AG09309 (cell line): ENCODE measurements around the gene FBXL19.

Experiments used
- DNase-seq: peaks from one replicate; pipeline ENCODE4 v3.0.0-alpha.2; 2010; ENCODE audit warnings: low read depth
- H3K4me3 ChIP-seq: 2 replicates; pipeline ENCODE4 v1.5.1; 2011; ENCODE audit warnings: mild to moderate bottlenecking, low read depth, low read length, moderate library complexity; ENCODE audit not compliant: control insufficient read depth
- TF ChIP-seq, protein P1 (sequence below): IDR thresholded peaks from 2 replicates; pipeline ENCODE4 v1.5.1; 2011; ENCODE audit warnings: mild to moderate bottlenecking, low read depth, low read length, inconsistent platforms; ENCODE audit not compliant: insufficient read depth, control insufficient read depth; ENCODE audit errors: missing control alignments

The FBXL19 gene

DNA sequence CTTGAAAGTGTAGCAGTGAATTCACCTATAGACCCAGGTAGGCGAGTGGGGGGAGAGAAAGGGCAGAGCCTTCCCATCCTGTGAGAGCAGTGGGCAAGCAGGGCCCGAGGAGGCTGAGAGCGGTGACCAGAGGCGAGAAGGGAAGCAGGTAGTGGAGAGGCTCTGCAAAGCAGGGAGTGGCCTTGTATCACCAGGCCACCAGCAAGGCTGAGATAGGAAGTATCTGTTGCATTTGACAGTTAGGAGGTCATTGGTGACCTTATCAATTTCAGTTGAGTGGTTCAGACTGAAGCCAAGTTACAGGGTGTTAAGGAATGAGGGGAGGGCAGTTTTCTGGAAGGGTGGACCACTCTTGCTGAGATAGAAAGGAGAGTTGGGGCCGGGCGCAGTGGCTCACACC, 51.0 kb downstream of the FBXL19 start:
- no peak for DNase-seq
- TF ChIP-seq, protein P1, sequence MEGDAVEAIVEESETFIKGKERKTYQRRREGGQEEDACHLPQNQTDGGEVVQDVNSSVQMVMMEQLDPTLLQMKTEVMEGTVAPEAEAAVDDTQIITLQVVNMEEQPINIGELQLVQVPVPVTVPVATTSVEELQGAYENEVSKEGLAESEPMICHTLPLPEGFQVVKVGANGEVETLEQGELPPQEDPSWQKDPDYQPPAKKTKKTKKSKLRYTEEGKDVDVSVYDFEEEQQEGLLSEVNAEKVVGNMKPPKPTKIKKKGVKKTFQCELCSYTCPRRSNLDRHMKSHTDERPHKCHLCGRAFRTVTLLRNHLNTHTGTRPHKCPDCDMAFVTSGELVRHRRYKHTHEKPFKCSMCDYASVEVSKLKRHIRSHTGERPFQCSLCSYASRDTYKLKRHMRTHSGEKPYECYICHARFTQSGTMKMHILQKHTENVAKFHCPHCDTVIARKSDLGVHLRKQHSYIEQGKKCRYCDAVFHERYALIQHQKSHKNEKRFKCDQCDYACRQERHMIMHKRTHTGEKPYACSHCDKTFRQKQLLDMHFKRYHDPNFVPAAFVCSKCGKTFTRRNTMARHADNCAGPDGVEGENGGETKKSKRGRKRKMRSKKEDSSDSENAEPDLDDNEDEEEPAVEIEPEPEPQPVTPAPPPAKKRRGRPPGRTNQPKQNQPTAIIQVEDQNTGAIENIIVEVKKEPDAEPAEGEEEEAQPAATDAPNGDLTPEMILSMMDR, result no peak
- no peak overlapping the region for H3K4me3 ChIP-seq

DNA sequence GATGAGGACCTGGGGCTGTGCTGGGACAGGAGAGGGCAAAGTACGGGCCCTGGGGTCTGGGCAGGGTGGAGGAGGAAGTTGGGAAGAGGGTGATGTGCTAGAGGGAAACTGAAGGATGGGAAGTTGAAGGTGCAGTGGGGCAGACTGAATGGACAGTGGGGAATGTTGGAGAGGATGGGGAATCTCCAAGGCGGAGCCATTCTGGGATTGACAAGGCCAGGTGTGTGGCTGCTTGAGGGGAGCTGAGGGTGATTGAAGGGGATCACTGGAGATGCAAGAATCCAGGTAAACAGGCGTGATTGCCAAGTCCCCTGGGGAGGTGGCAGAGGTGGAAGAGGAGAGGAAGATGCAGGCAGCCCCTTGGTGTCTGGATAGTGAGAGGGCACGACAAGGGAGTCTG, 53.1 kb downstream of the FBXL19 start:
- no peak overlapping the region for H3K4me3 ChIP-seq
- no peak for DNase-seq
- TF ChIP-seq, protein P1, result no peak

DNA sequence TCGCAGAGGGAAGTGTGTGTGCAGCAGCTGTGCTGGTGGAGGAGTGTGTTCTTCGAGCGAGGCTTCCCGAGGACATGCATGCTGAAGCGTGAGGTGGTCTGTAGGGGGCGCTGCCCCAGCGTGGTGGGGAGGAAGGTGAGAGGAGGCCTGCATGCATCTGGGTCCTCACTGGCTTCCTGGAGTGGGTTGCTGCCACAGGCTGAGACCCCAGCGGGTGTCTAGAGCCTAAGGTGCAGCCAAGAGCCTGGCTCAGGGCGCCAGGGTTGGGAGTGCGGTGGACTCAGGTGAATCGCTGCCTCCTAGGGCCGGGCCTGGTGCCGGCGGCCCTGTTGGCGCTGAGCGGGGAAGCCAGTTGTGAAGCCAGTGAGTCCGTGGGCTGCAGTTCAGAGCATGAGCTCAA, 54.1 kb downstream of the FBXL19 start:
- TF ChIP-seq, protein P1, result peak; percentile 46
- DNase-seq, result no peak
- no peak overlapping the region for H3K4me3 ChIP-seq

DNA sequence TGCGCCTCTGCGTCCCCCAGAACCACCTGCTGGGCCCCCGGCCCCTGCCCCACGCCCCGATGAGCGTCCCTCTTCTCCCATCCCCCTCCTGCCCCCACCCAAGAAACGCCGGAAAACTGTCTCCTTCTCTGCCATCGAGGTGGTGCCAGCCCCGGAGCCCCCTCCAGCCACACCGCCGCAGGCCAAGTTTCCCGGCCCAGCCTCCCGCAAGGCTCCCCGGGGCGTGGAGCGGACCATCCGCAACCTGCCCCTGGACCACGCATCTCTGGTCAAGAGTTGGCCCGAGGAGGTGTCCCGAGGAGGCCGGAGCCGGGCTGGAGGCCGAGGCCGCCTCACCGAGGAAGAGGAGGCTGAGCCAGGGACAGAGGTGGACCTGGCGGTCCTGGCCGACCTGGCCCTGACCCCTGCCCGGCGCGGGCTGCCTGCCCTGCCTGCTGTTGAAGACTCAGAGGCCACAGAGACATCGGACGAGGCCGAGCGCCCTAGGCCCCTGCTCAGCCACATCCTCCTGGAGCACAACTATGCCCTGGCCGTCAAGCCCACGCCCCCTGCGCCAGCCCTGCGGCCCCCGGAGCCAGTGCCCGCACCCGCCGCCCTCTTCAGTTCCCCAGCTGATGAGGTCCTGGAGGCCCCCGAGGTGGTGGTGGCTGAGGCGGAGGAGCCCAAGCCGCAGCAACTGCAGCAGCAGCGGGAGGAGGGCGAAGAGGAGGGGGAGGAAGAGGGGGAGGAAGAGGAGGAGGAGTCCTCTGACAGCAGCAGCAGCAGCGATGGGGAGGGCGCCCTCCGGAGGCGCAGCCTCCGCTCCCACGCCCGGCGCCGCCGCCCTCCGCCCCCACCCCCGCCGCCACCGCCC, 56.0 kb downstream of the FBXL19 start:
- no peak overlapping the region for H3K4me3 ChIP-seq
- TF ChIP-seq, protein P1, result no peak
- DNase-seq, result no peak

DNA sequence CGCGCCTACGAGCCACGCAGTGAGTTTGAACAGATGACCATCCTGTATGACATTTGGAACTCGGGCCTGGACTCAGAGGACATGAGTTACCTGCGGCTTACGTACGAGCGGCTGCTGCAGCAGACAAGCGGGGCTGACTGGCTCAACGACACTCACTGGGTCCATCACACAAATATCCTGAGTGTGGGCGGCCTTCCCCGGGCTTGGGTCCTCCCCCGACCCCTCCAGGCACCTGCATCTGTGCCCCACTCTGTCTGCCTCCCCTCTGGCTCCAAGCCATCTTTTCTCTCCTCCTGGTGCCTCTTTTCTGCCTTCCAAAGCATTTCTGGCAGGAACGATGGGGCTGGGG, 56.6 kb downstream of the FBXL19 start:
- DNase-seq, result no peak
- no peak overlapping the region for H3K4me3 ChIP-seq
- TF ChIP-seq, protein P1, result no peak

DNA sequence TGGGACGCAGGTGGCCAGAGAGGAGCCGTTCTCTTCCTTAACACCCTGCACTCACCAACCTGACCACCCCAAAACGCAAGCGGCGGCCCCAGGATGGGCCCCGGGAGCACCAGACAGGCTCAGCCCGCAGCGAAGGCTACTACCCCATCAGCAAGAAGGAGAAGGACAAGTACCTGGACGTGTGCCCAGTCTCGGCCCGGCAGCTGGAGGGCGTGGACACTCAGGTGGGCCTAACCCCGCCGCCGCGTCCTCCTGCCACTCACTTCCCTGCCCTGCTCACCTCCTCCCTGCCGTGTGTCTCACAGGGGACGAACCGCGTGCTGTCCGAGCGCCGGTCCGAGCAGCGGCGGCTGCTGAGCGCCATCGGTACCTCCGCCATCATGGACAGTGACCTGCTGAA, 57.1 kb downstream of the FBXL19 start:
- DNase-seq, result no peak
- TF ChIP-seq, protein P1, result no peak
- H3K4me3 ChIP-seq, result no peak overlapping the region
